Measurements from ENCODE around the gene PNPLA2.

DNA sequence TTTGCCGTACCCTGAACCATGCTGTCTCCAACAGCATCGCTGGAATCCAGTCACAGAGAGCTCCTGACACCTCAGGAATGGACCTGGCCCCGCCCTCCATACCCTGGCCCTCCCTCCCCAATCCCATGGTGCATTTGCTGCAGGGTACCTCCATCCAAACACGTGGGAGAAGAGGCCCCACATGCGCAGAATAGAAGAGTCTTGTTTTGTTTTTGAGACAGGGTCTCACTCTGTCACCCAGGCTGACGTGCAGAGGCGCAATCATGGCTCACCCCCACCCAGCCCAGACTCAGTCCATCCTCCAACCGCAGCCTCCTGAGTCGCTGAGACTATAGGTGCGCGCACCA, 2.3 kb upstream of the PNPLA2 start:
- TF ChIP-seq, protein P1, sequence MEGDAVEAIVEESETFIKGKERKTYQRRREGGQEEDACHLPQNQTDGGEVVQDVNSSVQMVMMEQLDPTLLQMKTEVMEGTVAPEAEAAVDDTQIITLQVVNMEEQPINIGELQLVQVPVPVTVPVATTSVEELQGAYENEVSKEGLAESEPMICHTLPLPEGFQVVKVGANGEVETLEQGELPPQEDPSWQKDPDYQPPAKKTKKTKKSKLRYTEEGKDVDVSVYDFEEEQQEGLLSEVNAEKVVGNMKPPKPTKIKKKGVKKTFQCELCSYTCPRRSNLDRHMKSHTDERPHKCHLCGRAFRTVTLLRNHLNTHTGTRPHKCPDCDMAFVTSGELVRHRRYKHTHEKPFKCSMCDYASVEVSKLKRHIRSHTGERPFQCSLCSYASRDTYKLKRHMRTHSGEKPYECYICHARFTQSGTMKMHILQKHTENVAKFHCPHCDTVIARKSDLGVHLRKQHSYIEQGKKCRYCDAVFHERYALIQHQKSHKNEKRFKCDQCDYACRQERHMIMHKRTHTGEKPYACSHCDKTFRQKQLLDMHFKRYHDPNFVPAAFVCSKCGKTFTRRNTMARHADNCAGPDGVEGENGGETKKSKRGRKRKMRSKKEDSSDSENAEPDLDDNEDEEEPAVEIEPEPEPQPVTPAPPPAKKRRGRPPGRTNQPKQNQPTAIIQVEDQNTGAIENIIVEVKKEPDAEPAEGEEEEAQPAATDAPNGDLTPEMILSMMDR (IDR thresholded peaks at IDR 0.05), result no peak
- no peak for TF ChIP-seq POLR2A (IDR thresholded peaks at IDR 0.05)
